Fibroblast of pulmonary artery (primary cell): ENCODE results near the gene PHTF2.

Experiments used
- DNase-seq: peaks from one replicate; pipeline ENCODE4 v3.0.0-alpha.2; 2010; ENCODE audit warnings: low read depth
- H3K4me3 ChIP-seq: replicated peaks from 2 replicates; pipeline ENCODE4 v1.5.1; 2011; ENCODE audit warnings: low read depth, mild to moderate bottlenecking, control low read depth, low read length, moderate library complexity
- CTCF ChIP-seq: IDR thresholded peaks from 2 replicates; pipeline ENCODE4 v1.5.1; 2011; ENCODE audit warnings: mild to moderate bottlenecking, control low read depth, low read length, inconsistent platforms; ENCODE audit errors: missing control alignments

Gene PHTF2

GRCh38 chr7:77950548-77950947 lies 152.0 kb downstream of the PHTF2 start:
- DNase-seq, result no peak
- no peak overlapping the region for H3K4me3 ChIP-seq
- no peak for TF ChIP-seq CTCF

DNA sequence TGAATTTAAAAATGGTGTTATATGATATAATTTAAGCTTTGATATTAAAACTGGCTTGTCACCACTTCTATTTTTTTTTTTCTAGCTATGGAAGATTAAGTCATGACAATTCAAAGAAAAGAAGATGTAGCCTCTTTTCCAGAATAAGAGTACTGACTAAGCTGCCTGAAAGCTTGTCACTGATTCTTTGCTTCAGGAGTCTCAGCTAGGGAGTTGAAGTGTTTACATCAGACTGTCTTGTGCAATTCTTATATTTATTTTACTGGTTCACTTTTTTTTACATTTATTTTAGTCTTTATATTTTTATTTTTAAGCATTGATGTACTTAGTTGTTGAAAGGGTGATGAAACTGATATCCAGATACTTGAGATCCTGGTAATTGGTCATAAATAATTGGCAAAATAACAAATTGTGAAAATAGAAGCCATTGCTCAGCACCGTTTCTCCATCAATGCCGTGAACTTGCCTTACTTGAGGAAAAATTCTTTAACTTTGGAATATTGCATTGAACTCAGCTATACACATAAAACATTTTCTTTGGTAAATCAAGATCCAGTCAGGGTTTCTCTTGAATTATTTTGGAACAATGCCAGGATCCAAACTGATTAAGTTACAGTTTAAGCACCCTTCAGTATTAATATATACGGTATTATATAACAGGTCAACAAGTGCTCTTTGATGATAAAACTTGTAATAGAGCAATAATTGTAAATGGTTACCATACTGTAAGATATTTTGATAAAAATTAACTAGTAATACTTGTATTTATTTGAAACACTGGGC lies 156.4 kb downstream of the PHTF2 start:
- no peak overlapping the region for H3K4me3 ChIP-seq
- peak; percentile 14 for DNase-seq
- TF ChIP-seq CTCF, result no peak

GRCh38 chr7:77958436-77958835 lies 159.9 kb downstream of the PHTF2 start:
- no peak for TF ChIP-seq CTCF
- no peak for DNase-seq
- no peak overlapping the region for H3K4me3 ChIP-seq

DNA sequence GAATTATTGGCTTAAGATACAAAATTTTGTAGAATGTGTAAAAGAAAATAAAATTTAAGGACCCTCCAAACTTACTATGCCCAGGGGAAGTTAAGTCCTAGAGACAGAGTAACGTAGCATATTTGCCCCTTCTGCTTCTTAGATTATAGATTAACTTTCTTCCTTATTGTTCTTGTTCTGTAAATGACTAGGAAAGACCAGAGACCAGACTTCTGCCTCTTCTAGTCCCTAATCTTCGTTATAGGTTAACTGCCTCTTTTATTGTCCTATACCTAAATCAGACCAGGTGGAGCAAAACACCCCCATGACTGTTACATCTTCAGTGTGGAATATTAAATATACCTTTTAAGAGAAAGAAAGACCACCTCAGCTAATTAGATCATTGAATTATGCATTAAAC lies 160.5 kb downstream of the PHTF2 start:
- DNase-seq, result no peak
- no peak overlapping the region for H3K4me3 ChIP-seq
- no peak for TF ChIP-seq CTCF

DNA sequence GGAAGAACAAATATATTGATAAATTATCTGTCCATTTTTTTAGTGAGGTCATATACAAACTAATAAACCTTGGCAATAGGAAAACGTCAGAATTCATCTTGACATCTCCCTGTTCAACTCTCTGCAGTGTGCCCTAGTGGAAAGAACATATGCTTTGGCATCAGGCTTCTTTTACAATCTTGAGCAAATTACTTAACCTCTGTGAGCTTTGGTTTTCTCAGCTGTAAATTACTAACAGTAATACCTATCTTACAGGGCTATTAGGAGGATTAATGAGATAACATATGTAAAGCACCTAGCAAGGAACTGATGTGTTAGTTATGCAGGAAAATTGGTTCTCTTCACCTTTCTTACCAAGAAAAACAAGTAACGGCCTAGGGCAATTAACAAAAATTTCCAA lies 161.8 kb downstream of the PHTF2 start:
- no peak for DNase-seq
- no peak overlapping the region for H3K4me3 ChIP-seq
- no peak for TF ChIP-seq CTCF

GRCh38 chr7:77967429-77967828 lies 168.9 kb downstream of the PHTF2 start:
- no peak overlapping the region for H3K4me3 ChIP-seq
- no peak for DNase-seq
- no peak for TF ChIP-seq CTCF

- no peak for TF ChIP-seq CTCF
- H3K4me3 ChIP-seq, result no peak overlapping the region
- no peak for DNase-seq
Observed at GRCh38 chr7:77971726-77972125, 173.2 kb downstream of the PHTF2 start.
